Measurements from ENCODE around the gene ATXN1. TPM values are rescaled to one million over a fixed set of nuclear protein-coding genes. Genes with fewer than 3 reads are reported as not detected.

Gene ATXN1
- total RNA-seq, 1 donor from 2014 or later: 59.8 TPM

- Mint-ChIP-seq H3K4me1 (peaks cover 14% of the 10 kb centered on the region), H3K27ac (no peak overlapping the region), H3K4me3 (no peak overlapping the region), H3K9me3 (no peaks in the 10 kb centered on the region), H3K36me3 (ENCODE audit: low read depth) (peaks cover 8% of the 10 kb centered on the region), H3K27me3 (no peaks in the 10 kb centered on the region)
- DNase-seq (no peak), ATAC-seq (ENCODE audit: low read depth) (no peak)
- intact Hi-C loops (cut with micrococcal nuclease): no loop called here
- POLR2A ChIA-PET: no interaction called here
- no peak for TF ChIP-seq CTCF (IDR thresholded peaks at IDR 0.05)
- CTCF ChIA-PET: interaction anchor here (1.1 kb wide), 1 partner anchor 282 kb away, joined by 3 read pairs; no protein-coding TSS in a partner anchor
Measured at GRCh38 chr6:16488813-16489212, 272.4 kb downstream of the ATXN1 start.

- TF ChIP-seq CTCF (IDR thresholded peaks at IDR 0.05): no peak
- intact Hi-C loops (cut with micrococcal nuclease): no loop called here
- DNase-seq (no peak), ATAC-seq (ENCODE audit: low read depth) (no peak)
- ChIA-PET CTCF (interaction anchor here (1.1 kb wide), 1 partner anchor 283 kb away, joined by 3 read pairs; no protein-coding TSS in a partner anchor), POLR2A (no interaction called here)
- Mint-ChIP-seq H3K4me3 (no peak overlapping the region), H3K9me3 (no peaks in the 10 kb centered on the region), H3K27ac (no peak overlapping the region), H3K27me3 (no peaks in the 10 kb centered on the region), H3K36me3 (ENCODE audit: low read depth) (peaks cover 13% of the 10 kb centered on the region), H3K4me1 (peaks cover 15% of the 10 kb centered on the region)
Measured at GRCh38 chr6:16487996-16488674, 273.1 kb downstream of the ATXN1 start.

GRCh38 chr6:16486661-16487060 is 274.6 kb downstream of the ATXN1 start:
- Mint-ChIP-seq H3K4me1 (peaks cover 17% of the 10 kb centered on the region), H3K9me3 (no peaks in the 10 kb centered on the region), H3K27ac (no peak overlapping the region), H3K27me3 (no peaks in the 10 kb centered on the region), H3K4me3 (no peak overlapping the region), H3K36me3 (ENCODE audit: low read depth) (peaks cover 13% of the 10 kb centered on the region)
- no peak for DNase-seq
- CTCF ChIA-PET: no interaction called here
- intact Hi-C loops (cut with micrococcal nuclease): no loop called here
- no peak for TF ChIP-seq CTCF (IDR thresholded peaks at IDR 0.05)
- POLR2A ChIA-PET: no interaction called here
- no peak for ATAC-seq (ENCODE audit: low read depth)

GRCh38 chr6:16483315-16483875 is 277.9 kb downstream of the ATXN1 start:
- intact Hi-C loops (cut with micrococcal nuclease): no loop called here
- peak overlapping the region; percentile 43 for H3K27ac Mint-ChIP-seq
- peaks cover 31% of the 10 kb centered on the region for H3K4me1 Mint-ChIP-seq
- DNase-seq (no peak), ATAC-seq (ENCODE audit: low read depth) (no peak)
- H3K27me3 Mint-ChIP-seq: no peaks in the 10 kb centered on the region
- H3K4me3 Mint-ChIP-seq: no peak overlapping the region
- ChIA-PET POLR2A (interaction anchor here (0.6 to 1.1 kb wide), 2 partner anchors 10 to 63 kb away, joined by 3 to 4 read pairs; no protein-coding TSS in a partner anchor), CTCF (interaction anchor here (1.8 kb wide), 1 partner anchor 31 kb away, joined by 5 read pairs; no protein-coding TSS in a partner anchor)
- H3K36me3 Mint-ChIP-seq (ENCODE audit: low read depth): peaks cover 13% of the 10 kb centered on the region
- H3K9me3 Mint-ChIP-seq: no peaks in the 10 kb centered on the region
- TF ChIP-seq CTCF (IDR thresholded peaks at IDR 0.05): no peak

GRCh38 chr6:16482702-16483314 is 278.5 kb downstream of the ATXN1 start:
- Mint-ChIP-seq H3K36me3 (ENCODE audit: low read depth) (peaks cover 13% of the 10 kb centered on the region), H3K4me1 (peaks cover 31% of the 10 kb centered on the region), H3K27me3 (no peaks in the 10 kb centered on the region), H3K27ac (no peak overlapping the region), H3K4me3 (no peak overlapping the region), H3K9me3 (no peaks in the 10 kb centered on the region)
- DNase-seq (no peak), ATAC-seq (ENCODE audit: low read depth) (no peak)
- intact Hi-C loops (cut with micrococcal nuclease): no loop called here
- ChIA-PET CTCF (no interaction called here), POLR2A (no interaction called here)
- no peak for TF ChIP-seq CTCF (IDR thresholded peaks at IDR 0.05)

Data from activated B cell treated with CpG ODN at 0.5 μM for 24 hours (primary cell).